ENCODE data around the gene IFNA4. TPM values are rescaled to one million over a fixed set of nuclear protein-coding genes. Genes with fewer than 3 reads are reported as not detected.

Gene IFNA4
- total RNA-seq, 1 donor from 2014 or later, result not detected

- H3K27me3 ChIP-seq, result no peaks in the 10 kb centered on the region
- no peak overlapping the region for H3K4me3 ChIP-seq
- no peak overlapping the region for H3K27ac ChIP-seq
- intact Hi-C loops (cut with DNase I), result no loop called here
- no peaks in the 10 kb centered on the region for H3K9me3 ChIP-seq
- TF ChIP-seq CTCF (IDR thresholded peaks at IDR 0.05), result no peak
- H3K4me1 ChIP-seq, result no peaks in the 10 kb centered on the region
- no peaks in the 10 kb centered on the region for H3K36me3 ChIP-seq
- no peak for DNase-seq (ENCODE audit: low spot score in 2 of 2)
Observed at GRCh38 chr9:21165516-21165915, 21.9 kb downstream of the IFNA4 start.

GRCh38 chr9:21160178-21160577, 27.2 kb downstream of the IFNA4 start:
- Histone ChIP-seq H3K27ac (no peak overlapping the region), H3K9me3 (no peaks in the 10 kb centered on the region), H3K4me1 (no peaks in the 10 kb centered on the region), H3K36me3 (no peaks in the 10 kb centered on the region), H3K4me3 (no peak overlapping the region), H3K27me3 (no peaks in the 10 kb centered on the region)
- intact Hi-C loops (cut with DNase I), result no loop called here
- no peak for DNase-seq (ENCODE audit: low spot score in 2 of 2)
- TF ChIP-seq CTCF (IDR thresholded peaks at IDR 0.05), result no peak

- Histone ChIP-seq H3K4me3 (no peak overlapping the region), H3K9me3 (no peaks in the 10 kb centered on the region), H3K27ac (no peak overlapping the region), H3K4me1 (no peaks in the 10 kb centered on the region), H3K27me3 (no peaks in the 10 kb centered on the region), H3K36me3 (no peaks in the 10 kb centered on the region)
- TF ChIP-seq CTCF (IDR thresholded peaks at IDR 0.05), result no peak
- intact Hi-C loops (cut with DNase I), result no loop called here
- no peak for DNase-seq (ENCODE audit: low spot score in 2 of 2)
Observed at GRCh38 chr9:21155501-21155900, 31.9 kb downstream of the IFNA4 start.

- intact Hi-C loops (cut with DNase I), result no loop called here
Observed at GRCh38 chr9:21154018-21154608, 33.3 kb downstream of the IFNA4 start.

GRCh38 chr9:21153336-21154017, 33.9 kb downstream of the IFNA4 start:
- Histone ChIP-seq H3K4me1 (no peaks in the 10 kb centered on the region), H3K36me3 (no peaks in the 10 kb centered on the region), H3K27me3 (no peaks in the 10 kb centered on the region), H3K9me3 (no peaks in the 10 kb centered on the region), H3K4me3 (no peak overlapping the region), H3K27ac (no peak overlapping the region)
- intact Hi-C loops (cut with DNase I), result no loop called here
- no peak for TF ChIP-seq CTCF (IDR thresholded peaks at IDR 0.05)
- no peak for DNase-seq (ENCODE audit: low spot score in 2 of 2)

More at GRCh38 chr9:21154018-21154608, 33.3 kb downstream of the IFNA4 start:
- Histone ChIP-seq H3K4me3 (no peak overlapping the region), H3K27me3 (no peaks in the 10 kb centered on the region), H3K36me3 (no peaks in the 10 kb centered on the region), H3K4me1 (no peaks in the 10 kb centered on the region), H3K27ac (no peak overlapping the region), H3K9me3 (no peaks in the 10 kb centered on the region)
- no peak for TF ChIP-seq CTCF (IDR thresholded peaks at IDR 0.05)
- DNase-seq (ENCODE audit: low spot score in 2 of 2), result no peak
